MCF 10A (cell line): ENCODE measurements around the gene ARID5B. TPM values are rescaled to one million over a fixed set of nuclear protein-coding genes. Genes with fewer than 3 reads are reported as not detected.

Source experiments
- BruUV-seq: library from RNA; stranded (reverse); fragments of 400-500 nt; replicated peaks from 2 replicates; lab custom pipeline; 2021; lab: Mats Ljungman, UMichigan
- CTCF ChIA-PET: fragments of 300-600 bp; sonication (Branson Sonifier 250); formaldehyde crosslinking; extraction: SDS; loops from one replicate; lab custom pipeline; 2021; ENCODE audit warnings: antibody characterized with exemption, inconsistent platforms; lab: Yijun Ruan, JAX
- POLR2A ChIA-PET: fragments of 300-600, 350-650 bp; sonication (Branson Sonifier 250); formaldehyde crosslinking; extraction: SDS; loops from one replicate; lab custom pipeline; 2020; ENCODE audit warnings: antibody characterized with exemption, inconsistent platforms; lab: Yijun Ruan, JAX
- DNase-seq: peaks from one replicate; pipeline ENCODE4 v3.0.0-alpha.2; 2018; ENCODE audit not compliant: unreplicated experiment
- H3K27ac Mint-ChIP-seq: one replicate; pipeline ENCODE4 v1.8.0; 2022; ENCODE audit warnings: mild to moderate bottlenecking, low read depth, mixed read lengths; ENCODE audit not compliant: unreplicated experiment
- H3K27me3 Mint-ChIP-seq: one replicate; pipeline ENCODE4 v1.8.0; 2022; ENCODE audit warnings: mixed read lengths; ENCODE audit not compliant: insufficient read depth, unreplicated experiment
- H3K36me3 Mint-ChIP-seq: one replicate; pipeline ENCODE4 v1.8.0; 2022; ENCODE audit warnings: mild to moderate bottlenecking, moderate library complexity, mixed read lengths; ENCODE audit not compliant: insufficient read depth, unreplicated experiment
- H3K4me1 Mint-ChIP-seq: one replicate; pipeline ENCODE4 v1.8.0; 2022; ENCODE audit warnings: mixed read lengths; ENCODE audit not compliant: insufficient read depth, unreplicated experiment
- H3K4me3 Mint-ChIP-seq: one replicate; pipeline ENCODE4 v1.8.0; 2022; ENCODE audit warnings: mild to moderate bottlenecking, moderate library complexity, mixed read lengths; ENCODE audit not compliant: unreplicated experiment
- H3K9me3 Mint-ChIP-seq: one replicate; pipeline ENCODE4 v1.8.0; 2022; ENCODE audit warnings: mixed read lengths; ENCODE audit not compliant: unreplicated experiment
- CTCF ChIP-seq: fragments of 200-600 bp; IDR thresholded peaks from one replicate; pipeline ENCODE4 v1.8.0; 2022; ENCODE audit warnings: antibody characterized with exemption, mild to moderate bottlenecking; ENCODE audit not compliant: unreplicated experiment
- intact Hi-C: fragments of 100-400 bp; cut with micrococcal nuclease; formaldehyde crosslinking; loops from 2 replicates; pipeline ENCODE4 v1.14.1; 2022
- total RNA-seq: library from RNA; stranded (reverse); gene quantifications from 2 replicates; pipeline ENCODE4 v1.2.3, GENCODE V29; 2022

The ARID5B gene
- total RNA-seq, 1 experiment from 2014 or later: 12.2 TPM

- no peaks in the 10 kb centered on the region for H3K27me3 Mint-ChIP-seq
- intact Hi-C loops: no loop called here
- H3K9me3 Mint-ChIP-seq: peaks cover 11% of the 10 kb centered on the region
- ChIA-PET CTCF (interaction anchor here (0.7 to 1.4 kb wide), 4 partner anchors 11 to 183 kb away, joined by 3 to 7 read pairs (median 5); no protein-coding TSS in a partner anchor), POLR2A (interaction anchor here (0.7 to 5.6 kb wide), 5 partner anchors 8 to 34 kb away, joined by 3 to 43 read pairs (median 3); no protein-coding TSS in a partner anchor)
- H3K4me3 Mint-ChIP-seq: no peak overlapping the region
- DNase-seq: no peak
- H3K4me1 Mint-ChIP-seq: peaks cover 37% of the 10 kb centered on the region
- peak overlapping the region; percentile 8 for H3K27ac Mint-ChIP-seq
- no peak for TF ChIP-seq CTCF
- no TSS peak for BruUV-seq
- peaks cover 82% of the 10 kb centered on the region for H3K36me3 Mint-ChIP-seq
These were observed 160.5 kb downstream of the ARID5B start for GRCh38 chr10:62062028-62062427.

GRCh38 chr10:62062752-62063512, 161.4 kb downstream of the ARID5B start:
- intact Hi-C loops: no loop called here
- CTCF ChIA-PET: interaction anchor here (0.9 to 1.4 kb wide), 2 partner anchors 77 to 182 kb away, joined by 3 to 6 read pairs; no protein-coding TSS in a partner anchor
- peaks cover 11% of the 10 kb centered on the region for H3K9me3 Mint-ChIP-seq
- no peak overlapping the region for H3K4me3 Mint-ChIP-seq
- no peak for DNase-seq
- H3K27ac Mint-ChIP-seq: peak overlapping the region; percentile 46
- H3K27me3 Mint-ChIP-seq: no peaks in the 10 kb centered on the region
- no peak for TF ChIP-seq CTCF
- no TSS peak for BruUV-seq
- H3K4me1 Mint-ChIP-seq: peaks cover 39% of the 10 kb centered on the region
- POLR2A ChIA-PET: interaction anchor here (0.9 to 5.6 kb wide), 5 partner anchors 10 to 33 kb away, joined by 3 to 43 read pairs (median 3); no protein-coding TSS in a partner anchor
- peaks cover 82% of the 10 kb centered on the region for H3K36me3 Mint-ChIP-seq

- ChIA-PET CTCF (interaction anchor here (0.7 to 0.9 kb wide), 3 partner anchors 31 to 181 kb away, joined by 3 to 4 read pairs (median 3); no protein-coding TSS in a partner anchor), POLR2A (interaction anchor here (0.7 to 1.6 kb wide), 10 partner anchors 9 to 338 kb away, joined by 3 to 5 read pairs (median 4); no protein-coding TSS in a partner anchor)
- BruUV-seq: no TSS peak
- Mint-ChIP-seq H3K4me3 (no peak overlapping the region), H3K27ac (peak overlapping the region; percentile 46), H3K36me3 (peaks cover 76% of the 10 kb centered on the region), H3K4me1 (peaks cover 40% of the 10 kb centered on the region), H3K27me3 (no peaks in the 10 kb centered on the region), H3K9me3 (peaks cover 11% of the 10 kb centered on the region)
- no peak for TF ChIP-seq CTCF
- intact Hi-C loops: no loop called here
- peak; percentile 41 for DNase-seq
These were observed 162.4 kb downstream of the ARID5B start for GRCh38 chr10:62063795-62064472.

- no peak for TF ChIP-seq CTCF
- H3K27ac Mint-ChIP-seq: peak overlapping the region; percentile 86
- intact Hi-C loops: no loop called here
- H3K27me3 Mint-ChIP-seq: no peaks in the 10 kb centered on the region
- DNase-seq: no peak
- ChIA-PET CTCF (no interaction called here), POLR2A (interaction anchor here (0.9 kb wide), 1 partner anchor 9 kb away, joined by 3 read pairs; no protein-coding TSS in a partner anchor)
- no peaks in the 10 kb centered on the region for H3K9me3 Mint-ChIP-seq
- H3K36me3 Mint-ChIP-seq: peaks cover 76% of the 10 kb centered on the region
- no TSS peak for BruUV-seq
- H3K4me1 Mint-ChIP-seq: peaks cover 22% of the 10 kb centered on the region
- H3K4me3 Mint-ChIP-seq: no peak overlapping the region
These were observed 166.1 kb downstream of the ARID5B start for GRCh38 chr10:62067560-62067959.
